Activated effector memory CD4-positive, alpha-beta T cell treated with anti-CD3 and anti-CD28 coated beads, Interleukin-2, amount 50 U/mL, for 16 hours (primary cell): ENCODE results near the gene PEX10.

ENCODE experiments used
- DNase-seq: peaks from one replicate; pipeline ENCODE4 v3.0.0-alpha.2; 2020

The PEX10 gene

DNA sequence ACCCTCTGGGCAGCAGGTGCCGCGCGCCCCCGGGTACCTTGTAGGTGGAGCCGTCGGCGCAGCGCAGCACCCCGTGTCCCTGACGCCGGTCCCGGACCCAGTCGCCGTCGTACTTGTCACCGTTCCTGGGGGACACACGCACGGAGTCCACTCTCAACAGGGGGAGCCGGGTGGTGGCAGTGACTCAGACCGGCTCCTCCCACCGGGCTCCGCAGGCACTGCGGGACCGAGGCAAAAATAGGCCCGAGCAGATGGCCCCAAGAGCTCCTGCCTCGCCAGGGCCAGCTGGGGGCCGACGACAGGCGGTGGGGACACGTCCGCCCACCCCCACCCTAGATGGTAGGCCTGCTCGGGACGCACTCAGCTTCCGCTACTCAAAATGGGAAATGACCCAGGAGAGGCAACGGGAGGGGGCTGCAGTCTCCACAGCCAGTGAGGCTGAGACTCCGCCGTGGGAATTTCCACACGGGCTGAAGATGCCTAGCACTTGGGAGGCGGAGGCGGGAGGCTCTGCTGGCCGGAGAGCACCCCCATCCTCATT, 27.4 kb downstream of the PEX10 start:
- peak; percentile 53 for DNase-seq

GRCh38 chr1:2384130-2384860, 28.1 kb downstream of the PEX10 start:
- DNase-seq, result peak; percentile 43

- DNase-seq, result peak; percentile 59
Observed at GRCh38 chr1:2383576-2383975, 28.8 kb downstream of the PEX10 start.

GRCh38 chr1:2382621-2383361, 29.6 kb downstream of the PEX10 start:
- DNase-seq, result peak; percentile 68

DNA sequence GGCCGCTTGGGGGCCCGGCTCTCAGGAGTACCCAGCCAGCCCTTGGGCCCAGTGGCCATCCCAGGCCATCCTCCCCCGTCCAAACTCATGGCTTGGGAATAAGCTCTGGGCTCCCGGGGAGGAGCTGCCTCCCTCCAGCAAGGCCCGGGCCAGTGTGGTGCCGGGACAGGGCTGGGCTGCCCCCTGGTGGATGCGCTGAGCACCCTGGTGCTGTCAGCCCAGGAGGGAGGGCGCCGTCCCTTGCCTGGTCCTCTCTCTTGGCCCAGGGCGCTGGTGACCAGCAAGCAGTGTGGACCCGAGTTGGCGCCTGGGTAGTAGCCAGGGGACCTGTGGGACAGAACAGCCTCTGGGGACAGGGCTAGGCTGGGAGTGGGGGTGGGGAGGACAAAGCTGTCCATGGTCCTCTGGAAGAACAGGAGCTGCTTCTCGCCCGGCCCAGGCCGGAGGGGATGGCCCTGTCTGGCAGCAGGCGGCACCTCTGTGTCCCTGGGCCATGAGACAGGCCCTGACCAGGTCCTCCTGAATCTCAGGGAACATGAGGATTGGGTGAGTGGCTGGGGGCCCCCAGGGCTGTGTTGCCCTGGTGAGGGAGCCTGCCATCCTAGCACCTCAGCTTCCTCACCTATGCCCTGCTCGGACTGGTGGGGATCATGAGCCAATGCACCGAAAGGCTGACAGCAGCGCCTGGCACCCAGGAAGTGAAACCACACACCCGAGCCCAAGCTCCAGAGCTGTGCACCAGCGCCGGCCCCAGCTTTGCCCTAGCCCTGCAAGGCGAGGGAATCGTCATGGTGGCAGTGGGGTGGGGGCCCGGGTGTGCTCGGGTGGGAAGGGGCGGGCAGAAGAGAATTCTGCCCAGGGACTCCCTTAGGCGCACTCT, 30.4 kb downstream of the PEX10 start:
- DNase-seq, result peak; percentile 91

DNA sequence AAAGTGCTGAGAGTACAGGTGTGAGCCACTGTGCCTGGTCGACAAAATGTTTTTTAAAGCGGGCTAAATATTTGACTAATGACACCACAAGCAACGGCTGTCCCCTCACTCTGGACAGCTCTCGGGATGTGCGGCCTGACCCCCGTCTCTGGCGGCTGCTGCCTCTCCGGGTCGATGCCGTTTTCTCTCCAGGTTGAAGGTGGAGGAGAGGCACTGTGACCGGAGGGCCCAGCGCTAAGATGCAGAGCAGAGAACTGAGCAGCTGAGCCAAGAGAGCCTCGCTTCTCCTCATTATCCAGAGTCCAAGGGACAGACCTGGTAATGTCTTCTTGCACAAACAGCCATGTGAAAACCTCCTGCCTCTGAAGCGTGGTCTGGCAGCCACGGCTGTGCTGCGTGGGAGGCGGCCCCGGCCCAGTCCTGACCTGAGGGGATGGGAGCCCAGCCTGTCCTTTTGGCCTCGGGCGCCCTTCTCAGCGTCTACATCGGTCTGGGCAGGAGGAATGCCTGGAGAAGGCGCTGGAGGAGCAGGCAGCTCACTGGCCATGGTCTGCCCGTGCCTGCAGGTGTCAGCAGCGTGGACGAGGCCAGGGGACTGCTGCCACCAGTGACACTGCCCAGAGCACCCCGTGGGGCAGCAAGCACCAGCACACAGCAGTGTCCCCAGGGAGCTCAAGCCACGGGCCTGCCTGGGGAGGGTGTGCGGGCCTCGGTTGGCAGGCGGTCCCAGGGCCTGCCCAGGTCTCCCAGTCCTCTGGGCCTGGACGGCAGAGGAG, 31.4 kb downstream of the PEX10 start:
- DNase-seq, result peak; percentile 62

- DNase-seq, result peak; percentile 55
Observed at GRCh38 chr1:2379733-2380404, 32.5 kb downstream of the PEX10 start.

GRCh38 chr1:2378956-2379732, 33.2 kb downstream of the PEX10 start:
- peak; percentile 58 for DNase-seq

DNA sequence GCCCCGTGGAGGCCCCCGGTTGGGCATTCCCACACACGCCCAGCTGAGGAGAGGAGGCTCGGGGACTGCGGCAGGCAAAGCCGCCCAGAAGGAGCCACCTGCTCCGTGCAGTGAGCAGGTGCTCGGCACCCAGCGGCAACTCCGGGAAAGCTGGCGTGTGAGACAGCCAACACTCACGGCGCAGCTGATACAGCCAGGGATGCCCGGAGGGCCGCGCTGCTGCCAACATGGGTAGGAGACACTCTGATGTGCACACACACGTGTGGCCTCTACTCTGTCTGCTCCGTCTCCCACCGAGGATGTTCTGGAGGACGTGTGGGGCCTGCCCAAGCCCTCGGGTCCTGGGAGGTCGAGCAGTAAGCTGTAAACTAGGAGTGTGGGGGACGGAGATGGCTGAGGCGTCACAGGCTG, 33.9 kb downstream of the PEX10 start:
- DNase-seq, result peak; percentile 46

DNA sequence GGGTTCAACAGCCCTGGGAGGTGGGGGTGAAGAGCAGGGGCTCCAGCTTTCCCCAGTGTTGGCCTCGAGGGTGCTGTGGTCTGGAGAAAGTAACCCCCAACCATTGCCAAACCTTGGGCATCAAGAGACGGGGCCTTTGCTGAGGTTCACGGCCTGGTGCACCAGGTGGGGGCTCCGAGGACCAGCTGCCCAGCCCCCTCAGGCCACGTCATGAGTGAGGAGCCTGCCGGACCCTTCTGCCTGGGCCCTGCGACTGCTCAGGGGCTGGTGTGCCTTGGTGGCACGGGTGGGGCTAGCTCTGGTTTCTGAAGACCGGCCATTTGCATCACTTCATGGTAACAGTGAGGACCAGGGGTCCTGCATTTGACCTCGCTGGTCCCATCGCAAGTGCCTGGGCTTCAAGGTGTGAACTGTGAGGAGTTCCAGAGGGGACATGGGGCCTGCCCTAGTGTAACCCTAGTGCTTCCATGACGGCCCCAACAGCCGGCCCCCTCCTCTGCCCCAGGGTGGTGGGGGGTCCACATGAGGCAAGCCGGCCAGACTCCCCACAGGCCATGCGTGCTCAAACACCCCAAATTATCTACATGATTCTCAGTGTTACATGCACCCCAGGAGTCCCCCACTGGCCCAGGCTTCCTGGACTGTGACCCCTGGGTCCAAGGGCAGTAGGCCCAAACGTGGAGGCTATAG, 34.5 kb downstream of the PEX10 start:
- no peak for DNase-seq

GRCh38 chr1:2376931-2377672, 35.3 kb downstream of the PEX10 start:
- no peak for DNase-seq

- DNase-seq, result no peak
Observed at GRCh38 chr1:2376261-2376741, 36.1 kb downstream of the PEX10 start.

GRCh38 chr1:2375923-2376260, 36.5 kb downstream of the PEX10 start:
- no peak for DNase-seq

DNA sequence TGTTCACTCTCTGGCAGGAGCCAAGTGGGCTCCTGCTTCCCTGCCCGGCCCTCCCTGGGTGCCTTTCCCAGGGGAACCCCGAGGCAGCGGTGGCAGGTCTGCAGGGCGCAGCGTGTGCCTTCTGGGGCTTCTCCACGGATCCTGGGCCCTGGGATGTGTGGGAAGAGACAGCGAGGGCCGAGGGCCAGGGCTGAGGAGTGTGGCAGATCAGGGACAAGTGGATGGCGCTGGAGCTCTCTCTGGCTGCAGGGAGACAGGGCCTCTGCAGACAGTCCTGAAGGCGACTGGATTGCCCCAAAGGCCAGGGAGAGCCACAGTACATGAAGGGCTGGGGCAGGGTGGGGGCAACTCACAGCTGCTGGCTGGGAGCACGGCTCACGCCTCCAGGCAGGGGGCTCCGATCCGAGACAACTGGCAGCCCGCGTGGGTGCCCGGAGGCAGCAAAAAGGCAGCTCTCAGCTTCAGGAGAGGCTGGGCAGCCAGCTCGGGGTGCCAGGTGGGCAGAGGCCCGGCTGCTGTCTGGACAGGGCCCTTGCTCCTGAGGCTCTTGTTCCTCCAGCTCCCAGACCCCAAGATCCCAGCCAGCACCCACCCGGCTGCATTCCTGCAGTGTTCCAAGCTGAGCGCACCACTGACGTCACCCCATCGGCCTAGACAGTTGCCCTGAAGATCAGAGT, 37.0 kb downstream of the PEX10 start:
- no peak for DNase-seq

DNA sequence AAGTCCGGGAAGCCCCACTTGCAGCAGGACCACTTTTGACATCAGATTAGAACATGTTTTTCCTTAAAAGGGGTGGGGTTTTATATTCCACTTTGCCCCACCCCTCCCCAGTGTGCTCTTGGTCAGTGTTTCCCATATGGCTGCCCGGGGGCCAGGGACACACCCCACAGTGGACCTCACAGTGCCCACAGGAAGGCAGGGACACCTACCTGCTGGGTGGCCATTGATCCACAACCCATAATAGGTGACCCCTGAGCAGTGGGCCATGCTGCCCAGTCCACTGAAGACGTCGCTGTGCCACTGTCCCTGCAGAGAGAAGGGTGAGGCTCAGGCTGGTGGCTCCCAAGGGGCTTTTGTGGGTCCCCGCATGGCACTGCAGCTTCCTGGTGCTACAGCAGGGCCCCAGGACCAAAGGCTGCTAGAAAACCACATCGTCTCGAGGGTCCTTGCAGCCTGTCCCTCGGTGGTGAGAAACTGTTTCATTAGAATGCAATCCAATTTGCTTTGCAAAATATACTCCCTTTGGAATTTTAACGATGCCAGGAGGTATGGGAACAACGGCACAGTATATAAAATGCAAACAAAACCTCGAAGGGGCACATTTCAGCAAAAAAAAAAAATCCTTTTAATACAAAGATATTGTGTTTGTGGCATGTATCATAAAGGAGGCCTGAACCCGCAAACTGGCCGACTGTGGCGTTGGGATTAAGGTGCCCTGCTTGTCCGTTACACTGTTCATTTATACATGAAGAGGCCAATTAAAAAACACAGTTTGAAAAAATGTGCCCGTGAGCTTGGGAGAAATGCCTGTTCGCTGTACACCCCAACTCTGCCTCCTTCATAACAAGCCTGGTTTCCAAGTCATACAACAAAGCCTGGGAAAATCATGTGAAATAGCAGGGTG, 37.9 kb downstream of the PEX10 start:
- DNase-seq, result peak; percentile 48

GRCh38 chr1:2373551-2374251, 38.7 kb downstream of the PEX10 start:
- DNase-seq, result peak; percentile 59
